WTC11 (cell line): ENCODE data around the gene ZC3H12D. TPM values are rescaled to one million over a fixed set of nuclear protein-coding genes. Genes with fewer than 3 reads are reported as not detected.

Source experiments
- ATAC-seq: fragments of 200-7000 bp; cut with Tn5 transposase; 2 replicates; pipeline ENCODE4 v1.10.0; 2021; ENCODE audit warnings: mild to moderate bottlenecking, moderate library complexity
- CTCF ChIA-PET: fragments of 300-600 bp; sonication (Branson Sonifier 250); formaldehyde crosslinking; loops from one replicate; lab custom pipeline; 2021; ENCODE audit warnings: antibody characterized with exemption; lab: Charles Lee
- POLR2A ChIA-PET: fragments of 350-600 bp; sonication (Branson Sonifier 250); formaldehyde crosslinking; loops from one replicate; lab custom pipeline; 2021; ENCODE audit warnings: antibody characterized with exemption; lab: Charles Lee
- DNase-seq: peaks from one replicate; pipeline ENCODE4 v3.0.0; 2021; ENCODE audit warnings: low spot score
- H3K27ac Mint-ChIP-seq: 2 replicates; pipeline ENCODE4 v1.8.0; 2021; ENCODE audit warnings: mixed read lengths
- H3K27me3 Mint-ChIP-seq: 2 replicates; pipeline ENCODE4 v1.8.0; 2021; ENCODE audit warnings: low read depth, mild to moderate bottlenecking, moderate library complexity, mixed read lengths
- H3K36me3 Mint-ChIP-seq: 2 replicates; pipeline ENCODE4 v1.8.0; 2021; ENCODE audit warnings: mixed read lengths
- H3K4me1 Mint-ChIP-seq: 2 replicates; pipeline ENCODE4 v1.8.0; 2022; ENCODE audit warnings: mixed read lengths
- H3K4me3 Mint-ChIP-seq: 2 replicates; pipeline ENCODE4 v1.8.0; 2021; ENCODE audit warnings: mild to moderate bottlenecking, moderate library complexity, mixed read lengths
- H3K9me3 Mint-ChIP-seq: 2 replicates; pipeline ENCODE4 v1.8.0; 2021; ENCODE audit warnings: mixed read lengths
- TEAD1 ChIP-seq: sonication (generic); formaldehyde crosslinking; IDR thresholded peaks from 2 replicates; pipeline ENCODE4 v1.8.0; 2022; ENCODE audit warnings: mild to moderate bottlenecking, missing genetic modification reagents
- ZNF416 ChIP-seq: fragments of 250-450 bp; sonication (Bioruptor Pico); IDR thresholded peaks from 2 replicates; pipeline ENCODE4 v1.9.0; 2021; ENCODE audit warnings: mild to moderate bottlenecking, inconsistent platforms
- total RNA-seq: library from RNA; stranded (reverse); gene quantifications from 3 replicates; pipeline ENCODE4 v1.2.3, GENCODE V29; 2021
- TF ChIP-seq, protein P1 (sequence below): sonication (generic); formaldehyde crosslinking; IDR thresholded peaks from 2 replicates; pipeline ENCODE4 v1.8.1; 2023; ENCODE audit warnings: mild to moderate bottlenecking, missing genetic modification reagents, borderline replicate concordance
- TF ChIP-seq, protein P2 (sequence below): sonication (generic); formaldehyde crosslinking; IDR thresholded peaks from 2 replicates; pipeline ENCODE4 v1.8.1; 2022; ENCODE audit warnings: low read depth, mild to moderate bottlenecking, moderate library complexity, missing genetic modification reagents, borderline replicate concordance
- TF ChIP-seq, protein P3 (sequence below): sonication (generic); formaldehyde crosslinking; IDR thresholded peaks from 2 replicates; pipeline ENCODE4 v1.8.0; 2022; ENCODE audit warnings: mild to moderate bottlenecking, missing genetic modification reagents
- TF ChIP-seq, protein P4 (sequence below): sonication (generic); formaldehyde crosslinking; IDR thresholded peaks from 2 replicates; pipeline ENCODE4 v1.8.0; 2022; ENCODE audit warnings: mild to moderate bottlenecking, missing genetic modification reagents
- TF ChIP-seq, protein P5 (sequence below): fragments of 250-450 bp; sonication (Bioruptor Pico); conservative IDR thresholded peaks from 2 replicates; pipeline ENCODE4 v1.9.0; 2021; ENCODE audit warnings: mild to moderate bottlenecking
- TF ChIP-seq, protein P6 (sequence below): sonication (generic); formaldehyde crosslinking; IDR thresholded peaks from 2 replicates; pipeline ENCODE4 v1.8.1; 2023; ENCODE audit warnings: mild to moderate bottlenecking, missing genetic modification reagents, moderate library complexity

The ZC3H12D gene
- total RNA-seq, 1 experiment from 2014 or later = 0.13 TPM

DNA sequence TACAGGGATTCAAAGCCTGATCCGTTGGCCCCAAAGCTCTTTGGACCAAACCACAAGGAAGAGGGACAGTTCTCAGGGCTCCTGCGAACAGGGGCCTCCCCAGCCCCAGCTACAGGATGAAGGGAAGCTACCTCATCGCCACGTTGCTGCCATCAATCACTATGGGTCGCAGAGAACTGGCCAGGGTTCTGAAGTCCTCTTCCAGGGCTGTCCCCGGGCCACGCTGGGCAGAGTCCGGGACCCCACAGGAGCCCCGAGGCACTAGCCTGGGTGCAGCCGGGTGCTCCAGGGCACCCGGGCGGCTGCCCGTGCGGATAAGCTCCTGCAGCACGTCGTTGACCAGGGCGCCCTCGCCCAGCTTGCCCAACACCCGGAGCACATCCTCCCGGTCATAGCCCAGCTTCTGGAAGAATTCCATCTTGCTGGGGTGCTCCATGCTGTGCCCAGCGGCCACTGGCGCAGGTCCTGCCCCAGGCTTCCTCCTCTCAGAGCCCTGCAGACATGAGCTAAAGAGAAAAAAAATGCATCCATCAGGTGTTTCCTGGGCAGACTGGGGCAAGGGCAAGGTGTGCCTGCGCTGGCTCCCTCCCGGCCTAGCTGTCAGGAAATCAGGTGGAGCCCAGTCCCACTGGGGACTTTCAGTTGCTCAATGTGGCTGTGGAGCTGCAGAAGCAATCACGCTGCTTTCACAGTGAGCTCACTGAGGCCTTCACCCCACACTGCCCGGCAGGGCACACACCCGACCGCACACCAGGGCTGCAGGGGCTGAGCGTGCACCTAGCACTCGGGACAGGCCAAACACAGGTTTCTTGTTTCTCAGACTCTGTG lies 10.5 kb downstream of the ZC3H12D start:
- DNase-seq = no peak
- ChIA-PET CTCF (interaction anchor here (0.8 to 1.7 kb wide), 4 partner anchors 10 to 42 kb away, joined by 3 to 7 read pairs (median 5); partner anchors contain the start of gene ZC3H12D), POLR2A (no interaction called here)
- peak; percentile 25; the same call in 1 of the 2 replicates for ATAC-seq
- Mint-ChIP-seq H3K9me3 (no peaks in the 10 kb centered on the region), H3K27me3 (no peaks in the 10 kb centered on the region), H3K27ac (no peak overlapping the region), H3K4me3 (no peak overlapping the region), H3K36me3 (no peaks in the 10 kb centered on the region), H3K4me1 (peaks cover 7% of the 10 kb centered on the region)
- TF ChIP-seq, protein P1, sequence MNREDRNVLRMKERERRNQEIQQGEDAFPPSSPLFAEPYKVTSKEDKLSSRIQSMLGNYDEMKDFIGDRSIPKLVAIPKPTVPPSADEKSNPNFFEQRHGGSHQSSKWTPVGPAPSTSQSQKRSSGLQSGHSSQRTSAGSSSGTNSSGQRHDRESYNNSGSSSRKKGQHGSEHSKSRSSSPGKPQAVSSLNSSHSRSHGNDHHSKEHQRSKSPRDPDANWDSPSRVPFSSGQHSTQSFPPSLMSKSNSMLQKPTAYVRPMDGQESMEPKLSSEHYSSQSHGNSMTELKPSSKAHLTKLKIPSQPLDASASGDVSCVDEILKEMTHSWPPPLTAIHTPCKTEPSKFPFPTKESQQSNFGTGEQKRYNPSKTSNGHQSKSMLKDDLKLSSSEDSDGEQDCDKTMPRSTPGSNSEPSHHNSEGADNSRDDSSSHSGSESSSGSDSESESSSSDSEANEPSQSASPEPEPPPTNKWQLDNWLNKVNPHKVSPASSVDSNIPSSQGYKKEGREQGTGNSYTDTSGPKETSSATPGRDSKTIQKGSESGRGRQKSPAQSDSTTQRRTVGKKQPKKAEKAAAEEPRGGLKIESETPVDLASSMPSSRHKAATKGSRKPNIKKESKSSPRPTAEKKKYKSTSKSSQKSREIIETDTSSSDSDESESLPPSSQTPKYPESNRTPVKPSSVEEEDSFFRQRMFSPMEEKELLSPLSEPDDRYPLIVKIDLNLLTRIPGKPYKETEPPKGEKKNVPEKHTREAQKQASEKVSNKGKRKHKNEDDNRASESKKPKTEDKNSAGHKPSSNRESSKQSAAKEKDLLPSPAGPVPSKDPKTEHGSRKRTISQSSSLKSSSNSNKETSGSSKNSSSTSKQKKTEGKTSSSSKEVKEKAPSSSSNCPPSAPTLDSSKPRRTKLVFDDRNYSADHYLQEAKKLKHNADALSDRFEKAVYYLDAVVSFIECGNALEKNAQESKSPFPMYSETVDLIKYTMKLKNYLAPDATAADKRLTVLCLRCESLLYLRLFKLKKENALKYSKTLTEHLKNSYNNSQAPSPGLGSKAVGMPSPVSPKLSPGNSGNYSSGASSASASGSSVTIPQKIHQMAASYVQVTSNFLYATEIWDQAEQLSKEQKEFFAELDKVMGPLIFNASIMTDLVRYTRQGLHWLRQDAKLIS (CRISPR knock-in tag) = no peak

DNA sequence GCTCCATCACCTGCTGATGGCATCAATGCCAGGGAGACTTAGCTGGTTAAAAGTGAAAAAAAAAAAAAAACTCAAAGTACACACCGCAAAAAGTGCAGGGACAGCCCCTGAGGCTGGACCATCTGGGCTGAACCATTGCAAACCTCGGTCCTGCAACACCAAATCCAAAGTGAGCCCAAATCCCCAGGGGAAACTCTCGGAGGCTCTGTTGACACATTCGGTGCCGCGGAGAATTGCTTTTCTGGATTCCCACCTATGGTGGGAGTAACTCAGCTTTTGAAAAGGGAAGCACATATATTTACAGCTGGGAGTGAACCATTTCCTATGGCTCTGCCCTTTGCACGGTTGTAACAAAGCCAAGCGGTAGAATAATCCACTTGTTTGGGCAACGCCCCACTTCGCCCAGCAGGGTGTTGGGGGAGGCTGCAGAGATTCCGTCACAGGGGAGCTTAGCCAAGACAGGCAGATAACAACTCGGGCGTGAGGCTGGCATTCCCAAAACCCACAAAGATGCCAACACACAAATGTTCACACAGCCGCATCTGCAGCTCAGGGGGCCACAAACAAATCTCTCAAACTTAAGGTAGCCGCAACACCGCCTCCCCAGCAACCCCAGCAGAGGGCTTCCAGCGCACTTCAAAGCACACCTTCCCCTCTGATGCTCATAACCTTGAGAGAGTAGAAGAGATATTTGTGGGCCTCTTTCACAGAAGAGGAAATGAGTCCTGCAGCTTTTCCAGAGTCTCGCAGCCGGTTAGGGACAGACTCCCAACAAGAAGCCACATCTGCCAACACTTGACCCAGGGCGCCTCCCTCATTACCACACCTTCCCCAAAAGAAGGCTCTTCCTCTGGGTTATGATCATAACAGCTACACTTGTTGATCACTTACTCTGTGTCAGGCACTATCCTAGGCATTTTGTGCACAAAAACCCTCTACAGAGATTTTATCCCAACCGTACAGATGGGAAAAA lies 11.4 kb downstream of the ZC3H12D start:
- DNase-seq (no peak), ATAC-seq (peak; percentile 65)
- CTCF ChIA-PET = interaction anchor here (0.8 to 1.7 kb wide), 4 partner anchors 11 to 41 kb away, joined by 3 to 7 read pairs (median 5); partner anchors contain the start of gene ZC3H12D
- POLR2A ChIA-PET = interaction anchor here (0.6 kb wide), 1 partner anchor 25 kb away, joined by 3 read pairs; no protein-coding TSS in a partner anchor
- Mint-ChIP-seq H3K27ac (no peak overlapping the region), H3K9me3 (no peaks in the 10 kb centered on the region), H3K4me3 (no peak overlapping the region), H3K27me3 (no peaks in the 10 kb centered on the region), H3K36me3 (no peaks in the 10 kb centered on the region), H3K4me1 (peaks cover 7% of the 10 kb centered on the region)
- TF ChIP-seq, protein P2, sequence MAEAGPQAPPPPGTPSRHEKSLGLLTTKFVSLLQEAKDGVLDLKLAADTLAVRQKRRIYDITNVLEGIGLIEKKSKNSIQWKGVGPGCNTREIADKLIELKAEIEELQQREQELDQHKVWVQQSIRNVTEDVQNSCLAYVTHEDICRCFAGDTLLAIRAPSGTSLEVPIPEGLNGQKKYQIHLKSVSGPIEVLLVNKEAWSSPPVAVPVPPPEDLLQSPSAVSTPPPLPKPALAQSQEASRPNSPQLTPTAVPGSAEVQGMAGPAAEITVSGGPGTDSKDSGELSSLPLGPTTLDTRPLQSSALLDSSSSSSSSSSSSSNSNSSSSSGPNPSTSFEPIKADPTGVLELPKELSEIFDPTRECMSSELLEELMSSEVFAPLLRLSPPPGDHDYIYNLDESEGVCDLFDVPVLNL (CRISPR knock-in tag) = no peak
- TF ChIP-seq, protein P3, sequence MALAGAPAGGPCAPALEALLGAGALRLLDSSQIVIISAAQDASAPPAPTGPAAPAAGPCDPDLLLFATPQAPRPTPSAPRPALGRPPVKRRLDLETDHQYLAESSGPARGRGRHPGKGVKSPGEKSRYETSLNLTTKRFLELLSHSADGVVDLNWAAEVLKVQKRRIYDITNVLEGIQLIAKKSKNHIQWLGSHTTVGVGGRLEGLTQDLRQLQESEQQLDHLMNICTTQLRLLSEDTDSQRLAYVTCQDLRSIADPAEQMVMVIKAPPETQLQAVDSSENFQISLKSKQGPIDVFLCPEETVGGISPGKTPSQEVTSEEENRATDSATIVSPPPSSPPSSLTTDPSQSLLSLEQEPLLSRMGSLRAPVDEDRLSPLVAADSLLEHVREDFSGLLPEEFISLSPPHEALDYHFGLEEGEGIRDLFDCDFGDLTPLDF (CRISPR knock-in tag) = no peak
- TF ChIP-seq ZNF416 (no peak), TEAD1 (CRISPR knock-in tag) (no peak)
- TF ChIP-seq, protein P4, sequence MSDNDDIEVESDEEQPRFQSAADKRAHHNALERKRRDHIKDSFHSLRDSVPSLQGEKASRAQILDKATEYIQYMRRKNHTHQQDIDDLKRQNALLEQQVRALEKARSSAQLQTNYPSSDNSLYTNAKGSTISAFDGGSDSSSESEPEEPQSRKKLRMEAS = no peak
- TF ChIP-seq, protein P5, sequence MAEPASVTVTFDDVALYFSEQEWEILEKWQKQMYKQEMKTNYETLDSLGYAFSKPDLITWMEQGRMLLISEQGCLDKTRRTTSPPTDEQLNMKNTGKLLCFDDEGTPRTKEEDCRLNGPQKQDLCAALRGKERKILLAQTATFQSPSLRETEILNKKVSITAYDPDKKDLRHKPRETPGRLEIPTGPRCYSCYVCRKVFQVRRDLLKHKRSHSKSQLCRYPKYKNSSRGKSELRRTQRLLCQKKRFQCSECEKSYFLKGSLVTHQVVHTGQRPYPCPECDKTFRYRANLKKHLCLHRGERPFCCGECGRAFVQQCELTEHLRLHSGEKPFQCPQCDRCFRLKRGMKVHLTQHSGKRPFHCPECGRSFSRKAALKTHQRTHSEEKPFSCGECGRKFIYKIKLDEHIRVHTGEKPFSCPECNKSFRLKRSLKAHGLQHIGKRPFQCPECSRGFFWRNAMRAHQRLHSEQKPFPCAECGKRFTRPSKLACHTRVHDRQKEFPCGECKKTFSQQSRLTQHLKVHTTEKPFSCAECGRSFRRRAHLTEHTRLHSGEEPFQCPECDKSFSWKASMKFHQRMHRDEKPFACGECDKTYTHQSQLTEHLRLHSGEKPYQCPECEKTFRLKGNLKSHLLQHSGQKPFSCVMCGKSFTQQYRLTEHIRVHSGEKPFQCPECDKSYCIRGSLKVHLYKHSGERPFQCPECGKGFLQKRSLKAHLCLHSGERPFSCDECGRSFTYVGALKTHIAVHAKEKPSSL (CRISPR knock-in tag) = no peak
- TF ChIP-seq, protein P6, sequence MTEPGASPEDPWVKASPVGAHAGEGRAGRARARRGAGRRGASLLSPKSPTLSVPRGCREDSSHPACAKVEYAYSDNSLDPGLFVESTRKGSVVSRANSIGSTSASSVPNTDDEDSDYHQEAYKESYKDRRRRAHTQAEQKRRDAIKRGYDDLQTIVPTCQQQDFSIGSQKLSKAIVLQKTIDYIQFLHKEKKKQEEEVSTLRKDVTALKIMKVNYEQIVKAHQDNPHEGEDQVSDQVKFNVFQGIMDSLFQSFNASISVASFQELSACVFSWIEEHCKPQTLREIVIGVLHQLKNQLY (CRISPR knock-in tag) = no peak
- TF ChIP-seq, all 79 proteins: peak for 0
